HG02938 (cell line): ENCODE data around the gene SMAD6.
A peak's percentile ranks its signal among the peaks of the same experiment; 100 is the strongest.
"Not testable (repeated sequence)": the region's sequence is repeated elsewhere in the genome, so short reads cannot be mapped to it uniquely, and the experiment has no call there.

Source experiments
- ATAC-seq: cut with Tn5 transposase; IDR thresholded peaks from one replicate; pipeline ENCODE4 v1.9.1; 2021; ENCODE audit warnings: mild to moderate bottlenecking, moderate library complexity; ENCODE audit not compliant: unreplicated experiment

The SMAD6 gene

DNA sequence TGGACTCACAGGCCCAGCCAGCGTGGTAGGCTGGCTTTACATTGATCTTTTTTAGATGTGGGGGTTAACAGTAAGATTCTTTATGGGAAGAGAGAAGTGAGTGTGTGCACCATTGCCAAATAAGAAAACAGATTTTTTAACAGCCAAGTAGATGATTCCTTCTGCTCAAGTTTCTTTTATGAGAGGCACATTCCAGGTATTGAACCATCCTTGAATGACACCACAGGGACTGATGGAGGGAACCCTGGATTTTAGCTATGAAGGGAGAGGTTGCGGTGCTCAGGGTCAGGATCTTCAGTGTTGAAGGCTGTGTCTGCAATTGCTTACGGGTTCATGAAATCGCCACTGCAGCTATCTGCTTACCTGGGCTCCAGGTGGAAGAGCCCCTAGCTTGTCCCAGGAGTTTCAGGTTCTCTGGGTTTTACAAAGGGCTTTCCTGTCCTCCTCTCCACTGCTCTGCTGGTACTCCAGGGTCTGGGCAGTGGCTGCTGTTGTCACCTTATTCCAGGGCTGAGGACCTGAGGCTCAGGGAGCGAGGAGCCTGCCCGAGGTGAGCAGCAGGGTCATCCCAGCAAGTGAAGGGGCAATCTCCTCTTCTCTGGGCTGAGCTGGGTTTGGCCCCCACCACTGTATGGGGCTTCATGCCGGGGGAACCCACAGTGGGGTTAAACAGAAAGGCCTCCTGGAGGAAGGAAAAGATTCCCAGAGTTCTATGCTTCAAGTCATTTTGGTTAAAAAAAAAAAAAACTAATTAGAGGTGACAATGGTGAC is 53.4 kb downstream of the SMAD6 start:
- no peak for ATAC-seq

DNA sequence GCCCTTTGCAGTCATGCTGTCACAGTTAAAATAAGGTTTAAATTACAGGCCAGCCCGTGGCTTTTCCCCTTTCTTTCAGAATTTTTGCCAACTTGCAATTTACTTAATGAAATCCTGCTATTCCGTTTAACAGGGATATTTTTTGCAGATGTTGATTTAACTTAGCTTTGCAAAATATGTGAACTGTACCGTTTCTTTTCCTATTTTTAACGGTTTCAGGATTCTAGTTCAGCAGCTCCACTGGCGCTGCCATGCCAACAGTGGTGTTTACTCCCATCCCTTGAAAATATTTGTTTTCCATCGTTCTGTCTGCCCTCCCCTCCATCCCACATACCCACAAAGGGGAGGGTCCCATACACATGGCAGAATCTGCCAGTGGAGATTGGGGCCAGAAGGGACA is 54.3 kb downstream of the SMAD6 start:
- ATAC-seq, result no peak

DNA sequence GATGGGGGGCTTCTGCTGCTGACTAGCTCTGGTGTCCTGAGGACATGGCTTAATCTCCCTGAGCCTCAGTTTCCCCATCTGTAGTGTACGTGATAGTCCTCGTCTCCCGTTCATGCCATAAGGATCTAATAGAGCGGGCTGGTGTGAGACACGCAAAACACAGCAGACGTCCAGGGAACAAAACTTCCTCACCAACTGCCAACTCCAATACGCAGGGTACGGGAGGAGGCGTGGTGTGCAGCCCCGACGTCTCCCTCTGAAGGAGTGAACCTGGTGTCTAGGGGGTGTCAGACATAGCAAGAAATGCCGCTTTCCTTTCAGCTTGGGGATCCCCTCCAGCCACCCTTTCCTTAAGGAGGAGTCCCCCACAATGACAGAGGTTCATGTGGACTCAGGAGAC is 55.0 kb downstream of the SMAD6 start:
- no peak for ATAC-seq

DNA sequence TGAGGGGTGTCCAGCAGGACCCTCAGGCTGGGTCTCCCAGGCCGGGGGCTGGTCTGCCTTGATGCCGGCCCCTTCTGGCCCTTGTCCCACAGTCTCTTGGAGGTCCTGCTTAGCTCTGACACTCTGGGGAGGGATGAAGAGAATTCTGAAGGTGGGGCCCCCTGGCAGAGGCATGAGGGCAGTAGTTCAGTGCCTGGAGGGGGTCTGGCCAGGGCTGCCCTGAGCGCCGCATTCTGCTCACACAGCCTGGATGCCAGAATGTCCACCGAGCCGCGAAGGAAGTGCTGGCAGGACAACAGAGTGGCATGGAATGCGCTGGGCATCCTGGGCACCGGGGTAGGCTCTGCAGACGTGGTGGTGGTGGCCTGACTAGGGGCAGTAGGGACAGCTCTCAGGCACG is 55.5 kb downstream of the SMAD6 start:
- ATAC-seq, result no peak

DNA sequence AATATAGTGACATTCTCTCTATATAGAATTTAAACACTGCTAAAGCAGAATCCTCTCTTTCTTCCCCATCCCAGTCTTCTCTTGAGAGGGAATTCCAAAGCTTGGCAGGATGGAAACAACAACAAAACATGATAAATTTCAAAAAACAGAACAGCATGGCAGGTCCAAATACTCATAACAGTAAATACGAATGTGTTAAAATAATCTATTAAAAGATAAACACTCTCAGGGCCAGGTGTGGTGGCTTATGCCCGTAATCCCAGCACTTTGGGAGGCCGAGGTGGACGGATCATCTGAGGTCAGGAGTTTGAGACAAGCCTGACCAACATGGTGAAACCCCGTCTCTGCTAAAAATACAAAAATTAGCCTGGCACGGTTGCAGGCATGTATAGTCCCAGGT is 56.2 kb downstream of the SMAD6 start:
- ATAC-seq, result not testable (repeated sequence)

DNA sequence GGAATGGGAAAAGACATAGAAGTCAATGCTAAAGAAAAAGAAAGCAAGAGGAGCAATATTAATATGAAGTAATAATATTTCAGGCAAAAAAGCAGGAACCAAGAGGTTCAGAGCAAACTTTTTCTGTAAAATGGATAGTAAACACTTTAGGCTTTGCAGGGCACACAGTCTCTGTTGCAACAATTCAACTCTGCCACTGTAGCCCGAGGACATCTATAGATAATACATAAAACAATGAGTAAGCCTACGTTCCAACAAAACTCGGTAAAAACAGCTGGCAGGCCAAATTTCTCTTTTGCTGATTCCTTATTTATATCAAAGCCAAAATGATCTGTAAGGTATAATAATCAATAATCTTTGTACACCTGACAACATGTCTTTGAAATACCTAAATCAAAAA is 56.8 kb downstream of the SMAD6 start:
- no peak for ATAC-seq

DNA sequence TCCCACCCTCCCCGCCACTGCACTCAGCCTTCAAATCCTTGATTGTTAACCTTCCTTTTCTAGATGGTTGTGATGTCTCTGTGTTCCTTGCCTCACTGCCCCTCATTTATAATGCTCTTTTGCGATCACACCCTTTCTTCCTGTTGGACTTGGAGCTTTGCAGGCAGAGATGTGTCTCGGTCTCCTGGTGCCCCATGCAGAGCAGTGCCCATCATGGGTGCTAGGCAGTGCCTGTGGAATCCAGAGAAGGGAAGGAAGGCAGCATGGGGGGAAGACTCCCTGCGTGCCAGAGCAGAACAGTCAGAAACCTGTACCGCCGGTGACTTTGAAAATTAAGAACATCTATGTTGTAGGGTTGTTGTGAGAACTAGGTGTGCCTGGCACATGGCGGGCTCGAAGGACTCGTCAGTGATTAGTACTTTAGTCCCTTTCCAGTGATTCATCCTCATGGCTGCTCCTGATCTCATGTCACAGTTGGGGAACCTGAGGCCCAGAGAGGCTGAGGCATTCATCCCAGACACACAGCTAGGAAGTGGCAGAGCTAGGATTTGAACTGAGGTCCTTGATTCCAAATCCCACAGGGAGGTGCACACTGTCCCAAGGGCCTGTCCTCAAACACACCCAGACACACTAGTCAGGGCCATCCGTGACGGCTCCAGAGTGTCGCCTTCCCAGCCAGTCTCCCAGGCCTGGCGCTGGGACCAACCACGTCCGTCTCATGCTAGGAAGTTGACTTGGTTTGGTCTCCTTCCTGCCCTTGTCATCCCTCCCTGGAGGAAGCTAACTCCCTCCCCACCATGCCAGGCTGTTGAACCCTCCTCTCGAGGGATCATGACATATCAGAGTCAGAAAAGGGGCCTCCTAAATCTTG is 58.3 kb downstream of the SMAD6 start:
- no peak for ATAC-seq

DNA sequence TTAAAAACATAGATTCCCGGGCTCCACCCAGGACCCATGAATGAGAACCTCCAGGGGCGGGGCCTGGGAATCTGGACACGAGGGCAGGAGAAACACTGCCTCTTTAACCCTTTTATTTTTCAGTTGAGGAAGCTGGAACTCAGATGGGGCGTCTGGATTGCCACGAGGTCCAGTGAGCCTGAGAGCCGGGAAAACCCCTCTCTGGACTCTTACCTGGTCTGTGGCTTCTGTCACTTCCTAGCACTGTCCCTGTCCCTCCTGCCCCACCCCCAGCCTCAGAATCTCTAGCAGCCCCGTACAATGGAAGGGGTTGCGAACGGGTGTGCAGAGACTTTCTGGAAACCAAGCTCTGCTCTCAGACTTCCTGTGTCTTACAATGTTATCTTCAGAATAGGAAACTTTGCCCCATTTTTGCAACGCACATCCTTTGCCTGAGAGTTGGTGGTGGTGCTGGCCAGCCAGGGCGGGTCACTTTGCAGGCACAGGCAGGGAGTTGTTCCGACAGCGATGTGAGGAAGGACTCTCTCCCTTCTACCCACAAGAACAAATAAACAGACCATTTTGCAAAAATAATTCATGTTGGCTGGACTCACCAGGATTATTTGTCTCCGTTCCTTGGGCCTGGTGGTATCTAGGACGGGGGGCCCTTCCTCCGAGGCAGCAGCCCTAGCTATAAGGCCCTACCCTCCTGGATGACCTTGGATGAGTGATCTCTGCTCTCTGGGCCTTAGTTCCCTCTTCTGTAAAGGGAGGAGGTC is 59.1 kb downstream of the SMAD6 start:
- no peak for ATAC-seq

DNA sequence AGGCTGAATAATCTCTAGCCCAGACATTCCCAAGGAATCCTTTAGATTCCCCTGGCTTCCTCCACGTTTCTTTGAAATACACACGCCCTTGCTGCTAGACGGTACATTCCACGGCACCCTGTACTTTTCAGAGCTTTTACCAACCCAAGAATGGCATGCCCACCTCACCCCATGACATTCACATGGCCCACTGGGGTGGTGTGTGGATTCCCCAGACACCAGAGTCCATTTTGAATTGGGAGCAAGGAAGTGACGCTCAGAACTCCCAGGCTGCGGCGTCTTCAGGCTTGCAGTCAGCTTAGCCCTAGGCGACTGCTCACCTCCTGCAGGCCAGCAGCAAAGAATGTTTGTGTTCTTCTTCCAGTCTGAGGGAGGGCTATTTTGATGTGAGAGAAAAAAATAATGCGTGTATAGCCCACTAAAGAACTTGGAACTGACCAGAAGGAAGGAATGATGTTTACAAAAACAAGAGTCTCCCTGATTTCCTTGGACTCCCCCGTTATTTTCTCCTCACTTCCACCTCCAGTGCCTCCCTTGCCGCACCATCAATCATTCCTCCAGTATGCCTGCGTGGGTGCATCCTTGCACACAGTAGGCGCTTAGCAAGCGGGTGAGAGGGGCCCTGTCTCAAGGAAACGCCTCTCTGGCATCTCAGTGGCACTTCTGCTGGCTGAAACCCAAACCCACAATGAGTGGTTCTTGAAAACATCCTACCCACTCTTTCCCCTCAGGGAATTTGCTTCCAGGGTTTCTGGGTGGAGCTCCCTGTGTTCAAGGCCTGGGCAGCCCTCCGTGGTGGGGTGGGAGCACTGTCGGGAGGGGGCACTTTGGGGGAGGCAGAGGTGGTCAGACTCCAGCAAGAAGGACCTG is 59.9 kb downstream of the SMAD6 start:
- ATAC-seq, result no peak

DNA sequence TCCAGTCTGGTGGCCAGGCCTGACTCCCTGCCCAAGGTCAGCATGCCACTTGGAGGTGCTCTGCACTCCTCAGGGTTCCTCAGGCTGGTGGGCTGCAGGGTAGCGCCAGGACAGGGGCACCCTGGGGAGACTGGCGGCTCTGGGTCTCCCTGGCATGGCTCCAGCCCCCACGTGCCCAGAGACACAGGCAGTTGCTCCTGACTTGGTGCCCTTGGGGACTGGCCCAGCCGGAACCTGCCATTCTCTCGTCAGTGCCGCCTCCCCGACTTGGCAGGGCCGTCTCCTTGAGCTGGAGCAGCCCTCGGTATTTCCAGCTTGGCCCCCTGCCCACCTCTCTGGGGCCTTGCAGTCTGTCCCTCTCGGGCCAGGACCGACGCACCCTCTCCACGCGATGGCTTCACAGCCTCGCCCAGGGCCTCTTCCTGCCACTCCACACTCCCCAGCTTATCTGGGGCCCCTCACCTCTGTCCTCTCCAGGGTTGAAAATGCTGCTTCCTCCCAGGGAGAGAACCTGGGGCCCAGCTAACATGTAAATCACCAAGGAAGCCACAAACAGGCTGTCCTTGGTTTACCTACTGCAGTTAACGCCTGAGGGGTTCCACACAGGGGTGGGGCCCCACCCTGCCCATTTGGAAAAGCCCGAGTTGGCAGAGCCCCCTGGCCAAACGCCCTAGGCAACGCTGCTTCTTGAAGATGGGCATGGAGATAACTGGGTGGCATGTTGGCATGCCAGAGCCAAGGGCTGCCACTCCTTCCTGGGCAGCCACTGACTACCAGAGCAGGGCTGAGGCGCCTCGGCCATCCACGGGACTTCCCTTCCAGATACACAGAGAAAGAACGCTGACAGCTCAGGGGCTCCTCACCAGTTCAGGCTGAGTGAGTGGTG is 61.4 kb downstream of the SMAD6 start:
- no peak for ATAC-seq

DNA sequence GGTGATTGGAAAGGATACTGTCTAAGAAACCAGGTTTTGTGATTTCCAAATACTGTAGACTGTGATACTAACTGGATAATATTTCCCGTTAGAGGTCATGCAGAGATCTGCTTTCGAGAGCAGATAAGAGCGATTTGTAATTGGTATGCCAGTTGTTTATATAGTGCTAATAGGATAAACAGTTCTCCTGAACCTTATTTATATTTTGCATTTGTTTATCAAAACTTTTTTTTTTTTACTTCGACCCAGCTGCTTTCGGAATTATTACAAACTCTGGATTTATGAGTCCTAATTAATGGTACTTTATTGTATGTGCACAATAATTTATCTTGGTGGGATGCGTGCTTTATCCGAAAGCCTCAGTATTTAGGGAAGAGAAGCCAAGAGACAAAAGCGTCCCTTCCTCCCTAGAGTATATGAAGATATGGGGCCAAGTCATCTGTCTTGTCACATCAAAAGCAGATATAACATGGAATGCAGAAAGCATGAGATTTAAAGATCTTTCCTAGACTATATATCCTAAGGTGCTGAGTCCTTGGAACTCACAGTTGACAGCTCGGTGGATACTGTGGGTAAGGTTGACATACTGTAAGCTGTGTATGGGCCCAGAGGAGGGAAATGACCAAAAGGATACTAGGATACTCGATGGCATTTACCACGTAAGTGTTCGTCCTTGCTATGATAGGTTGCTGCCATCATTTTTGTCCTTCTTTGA is 62.2 kb downstream of the SMAD6 start:
- ATAC-seq, result no peak

DNA sequence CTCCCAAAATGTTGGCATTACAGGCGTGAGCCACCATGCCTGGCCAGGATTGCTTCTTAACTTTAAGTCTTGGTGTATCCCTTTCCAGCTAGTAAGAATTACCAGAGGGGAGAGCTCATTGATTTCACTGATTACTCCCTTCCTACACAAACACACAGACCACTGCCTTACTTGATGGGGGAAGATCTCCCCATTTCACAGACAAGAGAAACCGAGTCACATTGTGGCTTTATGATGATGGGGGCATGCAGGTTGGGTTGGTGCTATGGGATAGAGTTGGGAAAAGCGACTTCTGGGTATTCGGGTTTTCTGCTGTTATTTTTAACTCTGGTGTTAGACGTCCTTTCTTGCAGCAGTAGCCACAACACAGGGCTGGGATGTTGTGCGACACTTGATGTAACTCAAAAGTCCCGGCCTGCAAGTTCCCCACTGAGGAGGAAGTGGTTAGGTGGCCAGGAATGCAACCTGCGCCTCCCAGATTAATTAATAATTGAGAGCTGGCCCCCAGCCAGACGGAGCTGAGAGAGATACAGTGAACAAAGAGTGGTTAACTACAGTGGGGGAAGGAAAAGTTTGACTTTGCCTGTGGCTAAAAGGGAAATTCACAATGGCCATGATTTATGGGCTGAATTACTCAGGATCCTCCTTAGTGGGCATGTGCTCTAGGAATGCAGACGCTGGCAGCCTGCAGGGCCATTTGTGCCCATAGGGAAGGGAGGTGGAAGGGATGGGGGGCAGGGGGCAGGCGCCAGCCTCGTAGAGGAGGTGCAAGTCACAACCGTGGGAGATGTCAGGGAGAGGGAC is 63.6 kb downstream of the SMAD6 start:
- ATAC-seq, result peak; percentile 58

DNA sequence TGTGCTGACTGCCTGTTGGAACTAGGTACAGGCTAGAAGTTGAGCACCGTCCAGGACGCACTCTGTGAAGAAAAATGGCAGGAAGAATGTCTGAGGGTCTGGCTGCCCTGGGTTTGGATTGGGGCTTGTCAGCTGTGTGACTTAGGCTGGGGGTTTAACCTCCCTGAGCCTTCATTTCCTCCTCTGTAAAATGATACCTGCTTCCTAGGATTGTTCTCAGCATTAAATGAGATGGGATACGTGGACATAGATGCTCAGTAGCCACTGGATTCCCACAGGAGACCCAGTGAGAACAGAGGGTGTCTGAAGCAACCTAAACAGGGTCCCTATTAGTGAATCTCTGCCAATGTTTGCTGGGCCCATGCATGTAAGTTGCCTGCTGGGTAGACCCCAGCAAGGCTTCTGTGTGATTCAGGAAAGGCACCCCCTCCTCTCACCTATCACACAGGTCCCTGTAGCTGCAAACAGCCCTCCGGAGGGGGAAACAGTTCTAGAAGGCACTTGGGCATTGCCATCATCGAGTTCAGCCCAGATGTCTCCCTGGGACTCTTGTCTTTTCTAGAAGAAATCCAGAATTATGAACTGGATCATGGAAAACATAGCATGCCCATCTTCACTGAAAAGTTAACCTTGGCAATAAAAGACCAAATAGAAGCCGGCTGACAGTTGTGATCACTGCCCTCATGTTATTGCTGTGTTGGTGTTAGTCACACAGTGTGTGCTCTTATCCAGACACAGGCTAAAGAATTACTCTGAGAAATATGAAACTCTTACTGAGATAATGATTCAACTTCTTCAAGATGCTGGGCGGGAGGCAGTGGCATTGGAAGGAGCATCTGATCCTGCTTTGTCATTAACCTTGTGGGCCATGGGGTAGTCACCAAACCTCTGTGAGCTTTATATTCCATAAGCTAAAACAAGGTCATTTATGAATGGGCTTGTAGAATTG is 64.5 kb downstream of the SMAD6 start:
- ATAC-seq, result no peak

DNA sequence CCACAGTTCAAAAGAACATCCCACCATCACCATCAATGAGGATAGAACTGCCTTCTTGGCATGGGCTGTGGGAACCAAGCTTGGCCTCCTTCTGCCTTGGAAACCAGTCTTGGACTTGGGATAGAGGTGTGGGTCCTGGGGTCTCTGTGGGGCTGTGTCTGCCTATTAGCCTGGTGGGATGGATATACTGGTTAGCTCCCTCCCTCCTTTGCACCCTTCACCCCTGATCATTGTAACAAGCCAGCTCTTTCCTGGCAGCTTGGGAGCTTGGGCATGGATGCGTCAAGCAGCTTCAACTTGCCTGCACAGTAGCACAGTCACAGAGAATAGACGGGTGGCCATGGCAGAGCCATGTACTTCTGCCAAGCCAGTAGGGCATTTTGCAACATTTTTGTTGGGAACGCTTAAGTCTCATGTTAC is 65.2 kb downstream of the SMAD6 start:
- no peak for ATAC-seq

DNA sequence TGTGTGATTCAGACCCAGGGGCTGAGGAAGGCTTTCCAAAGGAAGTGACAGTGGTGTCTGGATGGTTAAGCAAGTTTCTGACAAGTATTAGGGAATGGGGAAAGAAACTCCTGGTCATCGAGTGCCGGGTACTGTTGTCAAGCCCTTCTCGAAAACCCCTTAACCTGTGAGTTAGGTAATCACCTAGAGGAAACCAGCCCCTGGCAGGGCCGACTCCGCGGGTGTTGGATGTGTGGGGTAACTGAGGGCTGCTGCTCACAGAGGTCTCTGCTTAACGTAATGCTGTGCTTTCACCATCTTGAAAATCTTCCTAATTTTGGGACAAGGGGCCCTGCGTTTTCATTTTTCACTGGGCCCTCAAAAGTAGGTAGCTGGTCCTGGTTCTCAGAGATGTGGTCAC is 67.0 kb downstream of the SMAD6 start:
- ATAC-seq, result no peak

DNA sequence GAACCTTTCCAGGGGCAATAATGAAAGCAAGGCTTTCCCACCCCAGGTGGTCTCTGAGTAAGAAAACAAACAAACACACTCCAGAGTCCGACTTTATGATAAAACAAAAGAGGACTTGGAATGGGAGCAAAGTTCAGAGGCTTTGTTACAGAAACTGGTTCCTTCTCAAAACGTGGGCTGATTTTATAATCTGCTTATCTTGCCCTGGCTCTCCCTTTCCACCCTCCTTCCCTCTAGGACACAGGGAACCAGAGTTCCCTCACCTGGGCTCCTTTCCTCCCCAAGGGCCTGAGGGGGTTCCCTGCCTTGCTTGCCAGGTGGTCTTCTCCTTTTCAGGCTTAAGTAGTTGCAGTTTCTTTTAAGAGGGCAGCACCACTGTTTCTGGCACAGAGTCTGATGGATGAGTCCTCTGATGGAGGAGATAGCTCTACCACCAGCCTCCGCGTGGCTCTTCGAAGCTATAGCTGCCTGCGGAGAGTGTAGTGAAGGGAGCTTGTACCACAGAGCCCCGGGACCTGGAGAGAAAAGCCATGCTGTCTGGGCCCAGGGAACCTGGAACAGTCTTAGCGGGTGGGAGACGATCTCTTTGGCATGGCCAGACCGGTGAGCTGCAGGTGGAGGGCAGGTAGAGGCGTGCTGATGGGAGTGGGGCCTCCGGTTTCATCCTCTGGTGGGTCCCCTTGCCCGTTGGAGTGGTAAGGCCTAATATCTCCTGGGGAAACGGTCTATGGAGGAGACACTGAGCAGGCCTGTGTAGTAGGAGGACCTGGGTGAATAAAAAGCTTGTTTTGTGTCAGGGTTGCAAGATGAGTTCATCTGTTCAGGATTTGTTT is 68.7 kb downstream of the SMAD6 start:
- no peak for ATAC-seq
